Stimulated activated CD8-positive, alpha-beta memory T cell treated with anti-CD3 and anti-CD28 coated beads, Interleukin-15, amount 100 ng/mL, for 24 hours (primary cell): ENCODE data around the gene PRDM15.

Source experiments
- DNase-seq: peaks from one replicate; pipeline ENCODE4 v3.0.0-alpha.2; 2020; ENCODE audit warnings: low read depth

Gene PRDM15

GRCh38 chr21:41908829-41909228 lies 29.7 kb upstream of the PRDM15 start:
- DNase-seq, result no peak

GRCh38 chr21:41907496-41908258 lies 28.5 kb upstream of the PRDM15 start:
- DNase-seq, result no peak

GRCh38 chr21:41906770-41907169 lies 27.6 kb upstream of the PRDM15 start:
- no peak for DNase-seq

- no peak for DNase-seq
These were observed 24.6 kb upstream of the PRDM15 start for GRCh38 chr21:41903559-41904351.

- no peak for DNase-seq
These were observed 23.8 kb upstream of the PRDM15 start for GRCh38 chr21:41902946-41903345.

GRCh38 chr21:41901782-41902181 lies 22.6 kb upstream of the PRDM15 start:
- DNase-seq, result no peak

- no peak for DNase-seq
These were observed 22.0 kb upstream of the PRDM15 start for GRCh38 chr21:41901099-41901498.

GRCh38 chr21:41900401-41900800 lies 21.3 kb upstream of the PRDM15 start:
- DNase-seq, result no peak

- DNase-seq, result no peak
These were observed 20.5 kb upstream of the PRDM15 start for GRCh38 chr21:41899426-41900202.

- no peak for DNase-seq
These were observed 19.9 kb upstream of the PRDM15 start for GRCh38 chr21:41898998-41899397.

GRCh38 chr21:41897700-41898099 lies 18.6 kb upstream of the PRDM15 start:
- DNase-seq, result no peak

- DNase-seq, result no peak
These were observed 18.0 kb upstream of the PRDM15 start for GRCh38 chr21:41897047-41897669.

- DNase-seq, result no peak
These were observed 16.7 kb upstream of the PRDM15 start for GRCh38 chr21:41895643-41896493.

- no peak for DNase-seq
These were observed 15.9 kb upstream of the PRDM15 start for GRCh38 chr21:41894922-41895557.

- no peak for DNase-seq
These were observed 15.4 kb upstream of the PRDM15 start for GRCh38 chr21:41894511-41894910.

GRCh38 chr21:41892726-41893125 lies 13.6 kb upstream of the PRDM15 start:
- DNase-seq, result no peak

GRCh38 chr21:41891132-41891531 lies 12.0 kb upstream of the PRDM15 start:
- DNase-seq, result no peak

- no peak for DNase-seq
These were observed 11.2 kb upstream of the PRDM15 start for GRCh38 chr21:41890355-41890754.

GRCh38 chr21:41888749-41889376 lies 9.7 kb upstream of the PRDM15 start:
- DNase-seq, result no peak

GRCh38 chr21:41887667-41888066 lies 8.5 kb upstream of the PRDM15 start:
- no peak for DNase-seq
